ENCODE data around the gene LUZP1. TPM values are rescaled to one million over a fixed set of nuclear protein-coding genes. Genes with fewer than 3 reads are reported as not detected.
A peak's percentile ranks its signal among the peaks of the same experiment; 100 is the strongest.

The LUZP1 gene
- total RNA-seq, 2 experiments from 2014 or later, result 20.1 to 23.7 TPM

GRCh38 chr1:23178950-23179349, 10.3 kb upstream of the LUZP1 start:
- Mint-ChIP-seq H3K36me3 (ENCODE audit: low read depth) (no peaks in the 10 kb centered on the region), H3K4me3 (peak overlapping the region; percentile 22)
- intact Hi-C loops (cut with DNase I, micrococcal nuclease), result no loop called here

DNA sequence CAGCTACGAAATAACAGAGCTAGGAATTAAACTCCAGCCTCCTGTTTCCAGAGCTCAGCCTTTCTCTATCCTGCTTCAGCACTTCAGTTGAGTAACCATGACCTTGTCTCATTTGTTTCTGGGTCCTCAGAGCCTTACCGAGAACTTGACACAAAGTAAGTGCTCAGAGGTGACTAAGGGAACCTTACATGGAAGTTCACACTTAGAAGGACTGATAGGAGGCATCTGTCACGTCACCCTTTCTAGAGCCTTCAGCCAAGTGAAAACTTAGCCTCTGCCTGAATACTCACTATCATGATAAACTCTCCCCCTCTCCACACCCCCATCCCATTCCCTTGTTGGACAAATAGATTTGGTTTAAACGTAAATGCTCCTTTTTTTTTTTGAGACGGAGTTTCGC, 9.8 kb upstream of the LUZP1 start:
- POLR2A ChIA-PET, result interaction anchor here (1.1 to 1.3 kb wide), 2 partner anchors 79 to 189 kb away, joined by 4 to 5 read pairs; no protein-coding TSS in a partner anchor

More at GRCh38 chr1:23178950-23179349, 10.3 kb upstream of the LUZP1 start:
- peaks cover 2% of the 10 kb centered on the region for H3K4me1 Mint-ChIP-seq (ENCODE audit: low read depth)
- no peak for ATAC-seq (ENCODE audit: poor library complexity)
- DNase-seq, result peak in 1 of 14 experiments; percentile 23
- no peak overlapping the region for H3K27ac Mint-ChIP-seq
- H3K9me3 Mint-ChIP-seq, result no peaks in the 10 kb centered on the region
- peaks cover 36% of the 10 kb centered on the region for H3K27me3 Mint-ChIP-seq
- TF ChIP-seq, protein P1, sequence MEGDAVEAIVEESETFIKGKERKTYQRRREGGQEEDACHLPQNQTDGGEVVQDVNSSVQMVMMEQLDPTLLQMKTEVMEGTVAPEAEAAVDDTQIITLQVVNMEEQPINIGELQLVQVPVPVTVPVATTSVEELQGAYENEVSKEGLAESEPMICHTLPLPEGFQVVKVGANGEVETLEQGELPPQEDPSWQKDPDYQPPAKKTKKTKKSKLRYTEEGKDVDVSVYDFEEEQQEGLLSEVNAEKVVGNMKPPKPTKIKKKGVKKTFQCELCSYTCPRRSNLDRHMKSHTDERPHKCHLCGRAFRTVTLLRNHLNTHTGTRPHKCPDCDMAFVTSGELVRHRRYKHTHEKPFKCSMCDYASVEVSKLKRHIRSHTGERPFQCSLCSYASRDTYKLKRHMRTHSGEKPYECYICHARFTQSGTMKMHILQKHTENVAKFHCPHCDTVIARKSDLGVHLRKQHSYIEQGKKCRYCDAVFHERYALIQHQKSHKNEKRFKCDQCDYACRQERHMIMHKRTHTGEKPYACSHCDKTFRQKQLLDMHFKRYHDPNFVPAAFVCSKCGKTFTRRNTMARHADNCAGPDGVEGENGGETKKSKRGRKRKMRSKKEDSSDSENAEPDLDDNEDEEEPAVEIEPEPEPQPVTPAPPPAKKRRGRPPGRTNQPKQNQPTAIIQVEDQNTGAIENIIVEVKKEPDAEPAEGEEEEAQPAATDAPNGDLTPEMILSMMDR (IDR thresholded peaks at IDR 0.05), result no peak
- ChIA-PET POLR2A (interaction anchor here (1.3 kb wide), 1 partner anchor 189 kb away, joined by 4 read pairs; no protein-coding TSS in a partner anchor), CTCF (interaction anchor here (1.8 to 2.2 kb wide), 2 partner anchors 10 to 80 kb away, joined by 5 to 6 read pairs; partner anchors contain the start of gene LUZP1)
- H3K27me3 ChIP-seq (ENCODE audit: control insufficient read depth in 1 of 2, insufficient read depth in 2 of 2, low read length in 2 of 2), result no peaks in the 10 kb centered on the region
- H3K9me3 ChIP-seq (ENCODE audit: control insufficient read depth in 1 of 2, insufficient read depth in 1 of 2, low read length in 2 of 2), result no peaks in the 10 kb centered on the region
- peaks cover 14% of the 10 kb centered on the region for H3K4me1 ChIP-seq (ENCODE audit: insufficient read depth, low read length)
- H3K27ac ChIP-seq (ENCODE audit: low read depth in 1 of 2, low read length in 2 of 2), result no peak overlapping the region
- H3K36me3 ChIP-seq (ENCODE audit: insufficient read depth, low read length), result no peaks in the 10 kb centered on the region
- H3K4me3 ChIP-seq (ENCODE audit: low read length), result no peak overlapping the region

GRCh38 chr1:23177438-23178380, 9.1 kb upstream of the LUZP1 start:
- CTCF ChIA-PET, result interaction anchor here (0.9 to 1.3 kb wide), 3 partner anchors 38 to 79 kb away, joined by 3 to 8 read pairs (median 4); no protein-coding TSS in a partner anchor
- POLR2A ChIA-PET, result interaction anchor here (1.1 kb wide), 1 partner anchor 79 kb away, joined by 5 read pairs; no protein-coding TSS in a partner anchor
- ATAC-seq (ENCODE audit: poor library complexity) (peak; percentile 78), DNase-seq (peak in 13 of 14 experiments; percentile 9 to 78 (median 36))
- intact Hi-C loops (cut with DNase I, micrococcal nuclease), result no loop called here
- Mint-ChIP-seq H3K27me3 (peaks cover 32% of the 10 kb centered on the region), H3K9me3 (no peaks in the 10 kb centered on the region), H3K4me3 (peak overlapping the region; percentile 51), H3K4me1 (ENCODE audit: low read depth) (no peaks in the 10 kb centered on the region), H3K36me3 (ENCODE audit: low read depth) (no peaks in the 10 kb centered on the region), H3K27ac (no peak overlapping the region)
- Histone ChIP-seq H3K4me1 (ENCODE audit: insufficient read depth, low read length) (peaks cover 13% of the 10 kb centered on the region), H3K27ac (ENCODE audit: low read depth in 1 of 2, low read length in 2 of 2) (no peak overlapping the region), H3K4me3 (ENCODE audit: low read length) (peak overlapping the region; percentile 51), H3K36me3 (ENCODE audit: insufficient read depth, low read length) (no peaks in the 10 kb centered on the region), H3K9me3 (ENCODE audit: control insufficient read depth in 1 of 2, insufficient read depth in 1 of 2, low read length in 2 of 2) (no peaks in the 10 kb centered on the region), H3K27me3 (ENCODE audit: control insufficient read depth in 1 of 2, insufficient read depth in 2 of 2, low read length in 2 of 2) (no peaks in the 10 kb centered on the region)
- TF ChIP-seq, protein P1 (IDR thresholded peaks at IDR 0.05), result no peak

More for the DNA sequence above, 9.8 kb upstream of the LUZP1 start:
- TF ChIP-seq, protein P1 (IDR thresholded peaks at IDR 0.05), result no peak
- no peak overlapping the region for H3K27ac ChIP-seq (ENCODE audit: low read depth in 1 of 2, low read length in 2 of 2)
- Mint-ChIP-seq H3K36me3 (ENCODE audit: low read depth) (no peaks in the 10 kb centered on the region), H3K4me3 (peak overlapping the region; percentile 51), H3K27me3 (peaks cover 32% of the 10 kb centered on the region), H3K9me3 (no peaks in the 10 kb centered on the region), H3K27ac (no peak overlapping the region), H3K4me1 (ENCODE audit: low read depth) (no peaks in the 10 kb centered on the region)
- H3K36me3 ChIP-seq (ENCODE audit: insufficient read depth, low read length), result no peaks in the 10 kb centered on the region
- no peaks in the 10 kb centered on the region for H3K27me3 ChIP-seq (ENCODE audit: control insufficient read depth in 1 of 2, insufficient read depth in 2 of 2, low read length in 2 of 2)
- H3K9me3 ChIP-seq (ENCODE audit: control insufficient read depth in 1 of 2, insufficient read depth in 1 of 2, low read length in 2 of 2), result no peaks in the 10 kb centered on the region
- CTCF ChIA-PET, result interaction anchor here (0.9 to 2.2 kb wide), 5 partner anchors 9 to 80 kb away, joined by 3 to 8 read pairs (median 5); partner anchors contain the start of gene LUZP1
- ATAC-seq (ENCODE audit: poor library complexity) (no peak), DNase-seq (no peak)
- H3K4me1 ChIP-seq (ENCODE audit: insufficient read depth, low read length), result peaks cover 13% of the 10 kb centered on the region
- intact Hi-C loops (cut with DNase I, micrococcal nuclease), result no loop called here
- H3K4me3 ChIP-seq (ENCODE audit: low read length), result no peak overlapping the region
